BLaER1 treated with 17β-estradiol and CSF1 and Interleukin-3, amounts not matched to agents 10 nM and 100 nM (cell line): ENCODE data around the gene IQCN.
"Not testable (repeated sequence)": the region's sequence is repeated elsewhere in the genome, so short reads cannot be mapped to it uniquely, and the experiment has no call there.

ENCODE experiments used
- H3K27ac ChIP-seq, 11 experiments: shearing (Covaris generic); formaldehyde crosslinking; 2 replicates each; pipeline ENCODE4 v1.8.1; 2022
- H3K27me3 ChIP-seq, 11 experiments: shearing (Covaris generic); formaldehyde crosslinking; 2 replicates each; pipeline ENCODE4 v1.8.1; 2022
- H3K36me3 ChIP-seq, 11 experiments: shearing (Covaris generic); formaldehyde crosslinking; 2 replicates each; pipeline ENCODE4 v1.8.1; 2022
- H3K4me1 ChIP-seq, 10 experiments: shearing (Covaris generic); formaldehyde crosslinking; 2 replicates each; pipeline ENCODE4 v1.8.1; 2022
- H3K4me2 ChIP-seq, 11 experiments: shearing (Covaris generic); formaldehyde crosslinking; 2 replicates each; pipeline ENCODE4 v1.8.1; 2022
- H3K4me3 ChIP-seq, 10 experiments: shearing (Covaris generic); formaldehyde crosslinking; 2 replicates each; pipeline ENCODE4 v1.8.1; 2022
- H3K9ac ChIP-seq, 11 experiments: shearing (Covaris generic); formaldehyde crosslinking; 2 replicates each; pipeline ENCODE4 v1.8.1; 2022
- H3K9me3 ChIP-seq, 11 experiments: shearing (Covaris generic); formaldehyde crosslinking; replicated peaks in 1 of 11; 2 replicates each; pipeline ENCODE4 v1.8.1; 2022
- H4K20me1 ChIP-seq, 11 experiments: shearing (Covaris generic); formaldehyde crosslinking; 2 replicates each; pipeline ENCODE4 v1.8.1; 2022
- Cebpa-rat ChIP-seq, 11 experiments: shearing (Covaris generic); IDR thresholded peaks; 2 replicates each; pipeline ENCODE4 v1.8.1; 2022

IQCN gene

GRCh38 chr19:18221815-18222725, 52.2 kb downstream of the IQCN start:
- H3K27me3 ChIP-seq, result peaks cover 26 to 38% (median 36%) of the 10 kb centered on the region in 11 experiments
- no peak overlapping the region for H3K4me2 ChIP-seq
- no peak overlapping the region for H3K4me3 ChIP-seq
- peaks cover 0 to 12% (median 0%) of the 10 kb centered on the region in 11 experiments; a peak in 3 of 22 replicates for H3K9me3 ChIP-seq
- H3K4me1 ChIP-seq, result peaks cover 18 to 33% (median 29%) of the 10 kb centered on the region in 10 experiments
- H4K20me1 ChIP-seq, result peaks cover 0 to 17% (median 0%) of the 10 kb centered on the region in 11 experiments; a peak in 4 of 22 replicates
- no peak overlapping the region for H3K9ac ChIP-seq
- H3K36me3 ChIP-seq, result no peaks in the 10 kb centered on the region; a peak in 2 of 22 replicates
- no peak for TF ChIP-seq Cebpa-rat (IDR thresholded peaks at IDR 0.05)
- H3K27ac ChIP-seq, result no peak overlapping the region

GRCh38 chr19:18220632-18221275, 53.5 kb downstream of the IQCN start:
- no peak overlapping the region for H3K4me3 ChIP-seq
- peaks cover 20 to 27% (median 24%) of the 10 kb centered on the region in 11 experiments for H3K27me3 ChIP-seq
- peaks cover 8 to 19% (median 16%) of the 10 kb centered on the region in 10 experiments for H3K4me1 ChIP-seq
- H3K36me3 ChIP-seq, result no peaks in the 10 kb centered on the region; a peak in 2 of 22 replicates
- TF ChIP-seq Cebpa-rat (IDR thresholded peaks at IDR 0.05), result no peak
- peaks cover 0 to 12% (median 0%) of the 10 kb centered on the region in 11 experiments; a peak in 3 of 22 replicates for H3K9me3 ChIP-seq
- H4K20me1 ChIP-seq, result peaks cover 0 to 12% (median 0%) of the 10 kb centered on the region in 11 experiments; a peak in 4 of 22 replicates
- no peak overlapping the region for H3K27ac ChIP-seq
- no peak overlapping the region for H3K4me2 ChIP-seq
- no peak overlapping the region for H3K9ac ChIP-seq

- Histone ChIP-seq H3K4me1 (peaks cover 2 to 13% (median 10%) of the 10 kb centered on the region in 10 experiments; a peak in 18 of 20 replicates), H3K4me2 (no peak overlapping the region), H3K27ac (no peak overlapping the region), H3K9me3 (peaks cover 0 to 12% (median 0%) of the 10 kb centered on the region in 11 experiments; a peak in 3 of 22 replicates), H3K4me3 (no peak overlapping the region), H4K20me1 (peaks cover 0 to 6% (median 0%) of the 10 kb centered on the region in 11 experiments; a peak in 2 of 22 replicates), H3K27me3 (peaks cover 13 to 20% (median 17%) of the 10 kb centered on the region in 11 experiments), H3K36me3 (no peaks in the 10 kb centered on the region; a peak in 2 of 22 replicates), H3K9ac (no peak overlapping the region)
- TF ChIP-seq Cebpa-rat (IDR thresholded peaks at IDR 0.05), result no peak
Observed at GRCh38 chr19:18219911-18220631, 54.2 kb downstream of the IQCN start.

GRCh38 chr19:18218600-18218999, 55.7 kb downstream of the IQCN start:
- H4K20me1 ChIP-seq, result no peaks in the 10 kb centered on the region; a peak in 2 of 22 replicates
- no peak overlapping the region for H3K27ac ChIP-seq
- no peak overlapping the region for H3K9ac ChIP-seq
- peaks cover 0 to under 1% (median 0%) of the 10 kb centered on the region in 11 experiments; a peak in 2 of 22 replicates for H3K9me3 ChIP-seq
- no peak overlapping the region for H3K4me3 ChIP-seq
- H3K4me2 ChIP-seq, result no peak overlapping the region
- TF ChIP-seq Cebpa-rat (IDR thresholded peaks at IDR 0.05), result no peak
- H3K4me1 ChIP-seq, result peaks cover 0 to 12% (median 10%) of the 10 kb centered on the region in 10 experiments; a peak in 10 of 20 replicates
- H3K27me3 ChIP-seq, result peaks cover 0 to 5% (median 3%) of the 10 kb centered on the region in 11 experiments; a peak in 16 of 22 replicates
- no peaks in the 10 kb centered on the region; a peak in 2 of 22 replicates for H3K36me3 ChIP-seq

DNA sequence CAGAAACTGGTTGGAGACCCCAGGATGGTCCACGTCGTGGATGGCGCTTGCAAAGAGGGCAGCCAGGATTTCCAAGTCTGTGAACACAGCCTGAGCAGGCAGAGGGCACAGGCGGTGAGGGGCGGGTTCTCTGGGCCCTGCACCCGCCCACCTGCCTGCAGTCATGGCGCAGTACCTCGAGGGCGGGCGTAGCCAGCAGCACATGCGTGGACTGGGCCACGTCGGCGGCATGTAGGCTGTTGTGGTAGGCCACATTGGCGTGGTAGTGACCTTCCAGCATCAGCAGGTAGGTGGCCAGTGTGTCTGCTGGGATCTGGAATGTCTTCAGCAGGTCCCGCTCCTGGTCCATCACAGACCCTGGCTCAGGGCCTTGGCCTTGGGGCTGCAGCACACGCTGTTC, 56.1 kb downstream of the IQCN start:
- Histone ChIP-seq H3K4me2 (no peak overlapping the region), H3K9ac (no peak overlapping the region), H3K27me3 (peaks cover 0 to 4% (median 0%) of the 10 kb centered on the region in 11 experiments; a peak in 6 of 22 replicates), H4K20me1 (no peaks in the 10 kb centered on the region; a peak in 2 of 22 replicates), H3K4me1 (peaks cover 0 to 12% (median 10%) of the 10 kb centered on the region in 10 experiments; a peak in 10 of 20 replicates), H3K9me3 (no peaks in the 10 kb centered on the region), H3K27ac (no peak overlapping the region), H3K4me3 (no peak overlapping the region), H3K36me3 (no peaks in the 10 kb centered on the region; a peak in 2 of 22 replicates)
- TF ChIP-seq Cebpa-rat (IDR thresholded peaks at IDR 0.05), result no peak

DNA sequence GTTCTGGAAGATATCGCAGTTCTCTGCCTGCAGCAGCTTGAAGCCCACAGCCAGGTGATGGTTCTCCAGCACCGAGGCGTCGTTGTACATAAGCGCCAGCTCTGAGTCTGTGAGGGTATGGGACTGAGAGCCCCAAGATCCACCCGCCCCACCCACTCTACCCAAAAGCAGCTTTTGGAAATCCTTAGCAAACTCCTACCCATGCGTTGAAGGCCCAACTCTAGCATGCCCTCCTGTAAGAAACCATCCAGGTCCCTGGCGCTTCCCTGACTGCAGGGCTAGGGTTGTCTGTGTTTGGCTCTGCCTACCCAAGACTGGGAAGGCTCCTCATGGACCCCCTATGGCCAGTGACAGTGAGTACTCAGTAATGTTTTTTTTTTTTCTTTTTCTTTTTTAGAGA, 57.5 kb downstream of the IQCN start:
- no peak overlapping the region for H3K4me3 ChIP-seq
- H3K27me3 ChIP-seq, result no peaks in the 10 kb centered on the region; a peak in 2 of 22 replicates
- H3K9ac ChIP-seq, result no peak overlapping the region
- H4K20me1 ChIP-seq, result no peaks in the 10 kb centered on the region; a peak in 2 of 22 replicates
- H3K4me1 ChIP-seq, result peaks cover 0 to 12% (median 10%) of the 10 kb centered on the region in 10 experiments; a peak in 10 of 20 replicates
- H3K27ac ChIP-seq, result no peak overlapping the region
- TF ChIP-seq Cebpa-rat (IDR thresholded peaks at IDR 0.05), result no peak
- H3K9me3 ChIP-seq, result no peaks in the 10 kb centered on the region
- no peak overlapping the region for H3K4me2 ChIP-seq
- peaks cover 0 to 1% (median 0%) of the 10 kb centered on the region in 11 experiments; a peak in 3 of 22 replicates for H3K36me3 ChIP-seq

DNA sequence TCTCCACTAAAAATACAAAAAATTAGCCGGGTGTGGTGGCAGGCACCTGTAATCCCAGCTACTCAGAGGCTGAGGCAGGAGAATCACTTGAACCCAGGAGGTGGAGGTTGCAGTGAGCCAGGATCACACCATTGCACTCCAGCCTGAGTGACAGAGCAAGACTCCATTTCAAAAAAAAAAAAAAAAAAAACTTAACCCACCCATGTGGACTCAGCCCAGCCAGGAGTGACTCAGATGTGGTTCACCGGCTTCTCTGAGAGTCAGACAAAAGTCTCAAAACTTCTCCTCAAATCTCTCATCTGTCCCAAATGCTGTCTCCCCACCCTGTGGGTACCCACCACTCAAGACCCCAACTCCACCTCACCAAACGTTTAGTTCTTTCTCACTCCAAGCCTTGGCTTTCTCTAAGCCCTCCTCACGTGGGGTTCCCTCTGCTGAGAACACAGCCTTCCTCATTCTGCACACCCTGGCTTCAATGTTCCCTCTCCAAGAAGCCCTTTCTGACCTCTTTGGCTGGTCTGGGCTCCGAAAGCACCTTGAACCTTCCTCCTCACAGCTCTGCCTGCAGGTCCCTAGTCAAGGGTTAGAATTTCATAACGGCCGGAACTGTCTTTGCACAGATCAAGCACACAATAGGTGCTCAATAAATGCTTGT, 59.3 kb downstream of the IQCN start:
- peak overlapping the region in 5 of 11 experiments; percentile 3 to 35 (median 17); a peak in 3 of 22 replicates for H3K4me2 ChIP-seq
- peaks cover 0 to 12% (median 10%) of the 10 kb centered on the region in 10 experiments; a peak in 10 of 20 replicates for H3K4me1 ChIP-seq
- H3K4me3 ChIP-seq, result no peak overlapping the region
- peaks cover 0 to 6% (median 0%) of the 10 kb centered on the region in 11 experiments; a peak in 3 of 22 replicates for H3K36me3 ChIP-seq
- H3K9ac ChIP-seq, result no peak overlapping the region
- H3K9me3 ChIP-seq, result no peaks in the 10 kb centered on the region
- no peak overlapping the region for H3K27ac ChIP-seq
- no peaks in the 10 kb centered on the region; a peak in 1 of 22 replicates for H4K20me1 ChIP-seq
- no peaks in the 10 kb centered on the region for H3K27me3 ChIP-seq
- TF ChIP-seq Cebpa-rat (IDR thresholded peaks at IDR 0.05), result no peak

- Histone ChIP-seq H3K27me3 (no peaks in the 10 kb centered on the region), H3K4me3 (no peak overlapping the region), H4K20me1 (no peaks in the 10 kb centered on the region; a peak in 1 of 22 replicates), H3K4me2 (no peak overlapping the region), H3K9ac (peak overlapping the region in 2 of 11 experiments; percentile 5 to 16; a peak in 1 of 22 replicates), H3K9me3 (no peaks in the 10 kb centered on the region), H3K36me3 (peaks cover 0 to 6% (median 0%) of the 10 kb centered on the region in 11 experiments; a peak in 2 of 22 replicates), H3K27ac (no peak overlapping the region), H3K4me1 (peaks cover 5 to 20% (median 13%) of the 10 kb centered on the region in 10 experiments; a peak in 16 of 20 replicates)
- no peak for TF ChIP-seq Cebpa-rat (IDR thresholded peaks at IDR 0.05)
Observed at GRCh38 chr19:18211683-18212082, 62.6 kb downstream of the IQCN start.

DNA sequence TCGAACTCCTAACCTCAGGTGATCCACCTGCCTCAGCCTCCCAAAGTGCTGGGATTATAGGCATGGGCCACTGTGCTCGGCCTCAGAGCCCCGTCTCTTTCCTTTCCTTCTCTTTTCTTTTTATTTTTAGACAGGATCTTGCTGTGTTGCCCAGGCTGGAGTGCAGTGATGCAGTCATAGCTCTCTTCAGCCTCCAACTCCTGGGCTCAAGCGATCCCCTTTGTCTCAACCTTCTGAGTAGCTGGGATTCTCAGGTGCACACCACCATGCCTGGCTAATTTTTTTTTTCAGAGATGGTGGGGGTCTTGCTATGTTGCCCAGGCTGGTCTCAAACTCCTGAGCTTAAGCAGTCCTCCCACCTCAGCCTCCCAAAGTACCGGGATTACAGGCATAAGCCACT, 64.3 kb downstream of the IQCN start:
- H3K36me3 ChIP-seq, H4K20me1 ChIP-seq, H3K27me3 ChIP-seq, H3K27ac ChIP-seq, H3K9me3 ChIP-seq, H3K4me2 ChIP-seq, H3K4me3 ChIP-seq: not testable (repeated sequence)
- Histone ChIP-seq H3K9ac (0 out of 22 replicates have a peak overlapping the region, but pooled peaks of 1 of the 11 experiments have one; percentile 5), H3K4me1 (peaks cover 18 to 33% (median 25%) of the 10 kb centered on the region in 10 experiments)
